DND-41 (cell line): ENCODE measurements around the gene TNIP2.

Experiments used
- CTCF ChIP-seq: IDR thresholded peaks from 2 replicates; pipeline ENCODE4 v1.5.1; 2012; ENCODE audit warnings: borderline replicate concordance, low read length, moderate library complexity, mild to moderate bottlenecking; ENCODE audit not compliant: poor library complexity, severe bottlenecking; ENCODE audit errors: extremely low read depth
- EZH2 ChIP-seq: IDR thresholded peaks from 3 replicates; pipeline ENCODE4 v1.6.1; 2012; ENCODE audit warnings: borderline replicate concordance, low read depth, mild to moderate bottlenecking, moderate library complexity, low read length, inconsistent platforms; ENCODE audit not compliant: severe bottlenecking

GRCh38 chr4:2790583-2791517, 34.7 kb upstream of the TNIP2 start:
- TF ChIP-seq CTCF (no peak), EZH2 (no peak)
